GM19240 (cell line): ENCODE results near the gene PDK2.
"Not testable (repeated sequence)": the region's sequence is repeated elsewhere in the genome, so short reads cannot be mapped to it uniquely, and the experiment has no call there.

ENCODE experiments used
- DNase-seq: peaks from one replicate; pipeline ENCODE4 v3.0.0; 2011; ENCODE audit warnings: low spot score; ENCODE audit not compliant: insufficient read length

The PDK2 gene

DNA sequence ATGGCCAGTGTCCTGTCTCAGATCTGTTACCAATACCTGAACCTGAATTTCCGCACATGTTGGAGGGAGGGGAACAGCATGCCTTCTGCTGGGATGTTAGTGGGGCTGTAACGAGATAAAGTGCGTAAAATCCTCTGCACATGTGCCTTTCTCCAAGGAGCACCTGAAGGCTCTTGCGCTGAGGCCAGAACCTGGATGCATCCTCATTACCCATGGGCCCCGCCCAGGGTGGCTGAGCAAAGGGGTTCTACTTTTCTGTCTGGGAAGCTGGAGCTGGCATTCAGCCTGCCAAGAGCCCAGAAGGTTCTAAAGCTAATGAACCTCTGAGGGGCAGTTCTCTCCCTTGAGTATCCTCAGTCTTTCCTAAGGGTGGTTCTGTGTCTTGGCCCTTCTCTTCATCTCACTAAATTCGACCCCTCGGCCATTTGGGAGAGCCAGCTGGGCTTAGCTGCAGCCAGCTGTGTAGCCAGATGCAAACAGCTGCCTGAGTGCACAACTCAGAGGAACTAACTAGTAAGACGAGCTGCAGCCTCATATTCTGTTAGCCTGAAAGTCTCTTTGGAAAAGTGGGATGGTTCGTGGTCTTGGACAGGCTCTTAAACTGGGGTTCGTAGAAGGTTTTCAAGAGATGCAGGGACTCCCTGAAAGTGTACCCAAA, 36.7 kb upstream of the PDK2 start:
- DNase-seq: no peak

GRCh38 chr17:50059256-50059655, 35.9 kb upstream of the PDK2 start:
- DNase-seq: no peak

DNA sequence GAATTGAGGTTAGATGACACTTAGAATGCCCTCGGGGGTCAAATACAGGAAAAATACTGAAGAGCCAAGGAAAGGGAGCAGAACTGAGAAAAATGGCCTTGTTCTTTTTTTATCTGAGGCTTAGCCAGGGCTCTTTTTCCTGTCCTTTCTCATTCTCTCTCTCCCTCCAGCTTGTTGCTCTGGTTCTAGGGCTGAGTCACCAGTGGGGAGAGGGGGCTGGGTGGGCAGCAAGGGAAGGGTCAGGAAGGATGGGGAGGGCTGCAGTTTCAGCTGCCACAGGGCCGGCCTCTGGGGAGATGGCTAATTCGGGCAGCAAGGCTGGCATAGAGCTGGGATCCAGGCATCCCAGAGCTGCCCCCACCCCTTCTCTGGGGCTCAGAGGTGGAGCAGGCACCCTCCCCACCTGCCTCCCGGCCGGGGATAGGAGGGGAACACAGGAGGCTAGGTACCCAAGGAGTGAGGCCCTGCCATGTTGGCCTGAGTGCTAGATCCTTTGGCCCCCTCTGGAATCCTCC, 35.3 kb upstream of the PDK2 start:
- no peak for DNase-seq

GRCh38 chr17:50060951-50061712, 34.0 kb upstream of the PDK2 start:
- DNase-seq: no peak

- DNase-seq: not testable (repeated sequence)
Observed at GRCh38 chr17:50061713-50062045, 33.5 kb upstream of the PDK2 start.

- no peak for DNase-seq
Observed at GRCh38 chr17:50062293-50063243, 32.6 kb upstream of the PDK2 start.

DNA sequence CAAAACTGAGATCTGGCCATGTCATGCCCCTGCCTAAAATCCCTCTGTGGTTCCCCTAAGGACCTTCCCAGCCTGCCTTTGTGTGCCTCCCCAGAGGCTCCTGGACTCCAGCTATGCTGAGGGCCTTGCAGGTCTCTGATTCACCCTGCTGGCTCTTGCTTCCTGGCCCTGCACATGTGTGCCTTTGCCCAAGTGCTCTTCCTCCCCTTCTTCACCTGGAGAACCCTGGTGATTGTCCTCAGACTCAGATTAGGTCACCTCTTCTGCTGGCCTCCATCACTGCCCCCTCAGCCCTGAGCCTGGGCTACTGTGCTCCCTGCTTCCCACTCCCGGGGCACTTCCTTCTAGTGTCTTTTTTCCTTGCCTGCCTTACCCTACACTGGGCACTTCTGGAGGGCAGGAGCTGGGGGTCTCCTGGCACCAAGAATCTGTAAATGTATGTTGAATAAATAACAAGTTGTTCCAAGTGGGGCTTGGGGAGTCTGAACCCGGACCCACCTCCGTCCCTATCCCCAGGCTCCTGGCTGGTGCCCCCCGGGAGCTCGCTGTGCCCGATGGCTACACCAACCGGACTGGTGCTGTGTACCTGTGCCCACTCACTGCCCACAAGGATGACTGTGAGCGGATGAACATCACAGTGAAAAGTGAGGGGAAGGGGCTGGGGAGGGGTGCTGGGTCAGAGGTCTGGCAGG, 31.4 kb upstream of the PDK2 start:
- no peak for DNase-seq

- no peak for DNase-seq
Observed at GRCh38 chr17:50064253-50065001, 30.7 kb upstream of the PDK2 start.

- DNase-seq: no peak
Observed at GRCh38 chr17:50065056-50065455, 30.1 kb upstream of the PDK2 start.

- DNase-seq: no peak
Observed at GRCh38 chr17:50066995-50067394, 28.2 kb upstream of the PDK2 start.

- no peak for DNase-seq
Observed at GRCh38 chr17:50067996-50068395, 27.2 kb upstream of the PDK2 start.

GRCh38 chr17:50070908-50071680, 24.1 kb upstream of the PDK2 start:
- no peak for DNase-seq

GRCh38 chr17:50071692-50072091, 23.5 kb upstream of the PDK2 start:
- DNase-seq: no peak

DNA sequence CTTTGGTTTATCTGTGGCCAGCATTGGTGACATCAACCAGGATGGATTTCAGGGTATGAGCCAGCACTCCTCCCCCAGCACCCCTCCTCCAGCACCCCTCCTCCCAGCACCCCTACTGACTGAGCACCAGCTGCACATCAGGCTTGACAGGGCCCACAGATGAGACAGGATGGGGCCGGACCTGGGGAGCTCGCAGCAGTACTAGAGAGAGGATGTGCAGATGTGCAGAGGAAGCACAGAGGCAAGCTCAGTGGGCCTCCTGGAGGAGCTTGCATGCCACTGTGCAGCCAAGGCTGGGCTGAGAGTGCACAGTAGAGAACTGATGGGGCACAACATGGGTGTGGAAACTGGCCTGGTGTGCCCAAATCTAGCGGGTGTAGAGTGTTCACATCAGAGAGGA, 23.0 kb upstream of the PDK2 start:
- no peak for DNase-seq

DNA sequence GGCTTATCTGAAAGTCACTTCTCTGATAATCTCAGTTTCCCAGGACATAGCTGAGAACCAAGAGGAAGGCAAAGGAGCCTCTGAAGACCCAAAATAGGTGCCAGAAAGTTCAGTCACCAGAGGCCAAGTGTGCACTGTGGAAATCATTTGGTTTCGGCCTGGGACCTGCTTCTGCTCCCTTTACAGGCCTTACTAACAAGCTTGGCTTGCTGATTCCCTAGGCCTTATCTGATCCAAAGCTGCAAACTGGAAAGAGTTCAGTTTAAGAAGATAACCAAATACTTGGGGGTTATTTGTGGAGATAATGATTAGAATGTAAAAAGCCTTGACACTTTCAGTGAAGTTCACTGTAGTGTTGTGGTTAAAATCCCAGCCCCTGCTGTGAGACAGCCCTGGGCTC, 22.2 kb upstream of the PDK2 start:
- DNase-seq: no peak

GRCh38 chr17:50074227-50074626, 20.9 kb upstream of the PDK2 start:
- DNase-seq: no peak

- DNase-seq: no peak
Observed at GRCh38 chr17:50075446-50076032, 19.6 kb upstream of the PDK2 start.

DNA sequence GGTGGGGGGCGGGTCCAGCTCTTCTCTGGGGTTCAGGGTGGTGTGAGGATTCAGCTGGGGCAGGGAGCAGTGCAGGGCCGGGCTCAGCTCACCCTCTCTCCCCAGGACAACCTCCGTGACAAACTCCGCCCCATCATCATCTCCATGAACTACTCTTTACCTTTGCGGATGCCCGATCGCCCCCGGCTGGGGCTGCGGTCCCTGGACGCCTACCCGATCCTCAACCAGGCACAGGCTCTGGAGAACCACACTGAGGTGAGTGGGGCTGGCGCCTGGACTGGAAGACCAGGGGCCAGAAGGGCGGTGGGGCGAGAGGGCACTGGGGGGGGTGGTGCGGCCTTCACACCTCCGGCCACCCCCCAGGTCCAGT, 18.9 kb upstream of the PDK2 start:
- no peak for DNase-seq

- no peak for DNase-seq
Observed at GRCh38 chr17:50076591-50077235, 18.4 kb upstream of the PDK2 start.
